Epithelial cell of esophagus (primary cell): ENCODE data around the gene CDH12.

Source experiments
- DNase-seq: peaks from one replicate; pipeline ENCODE4 v3.0.0; 2010; ENCODE audit warnings: low read depth
- H3K4me3 ChIP-seq: 2 replicates; pipeline ENCODE4 v1.5.1; 2011; ENCODE audit warnings: mild to moderate bottlenecking, low read length, control low read depth
- CTCF ChIP-seq: IDR thresholded peaks from 2 replicates; pipeline ENCODE4 v1.5.1; 2011; ENCODE audit warnings: low read depth, mild to moderate bottlenecking, low read length, control low read depth, inconsistent platforms; ENCODE audit not compliant: insufficient read depth; ENCODE audit errors: missing control alignments

The CDH12 gene

DNA sequence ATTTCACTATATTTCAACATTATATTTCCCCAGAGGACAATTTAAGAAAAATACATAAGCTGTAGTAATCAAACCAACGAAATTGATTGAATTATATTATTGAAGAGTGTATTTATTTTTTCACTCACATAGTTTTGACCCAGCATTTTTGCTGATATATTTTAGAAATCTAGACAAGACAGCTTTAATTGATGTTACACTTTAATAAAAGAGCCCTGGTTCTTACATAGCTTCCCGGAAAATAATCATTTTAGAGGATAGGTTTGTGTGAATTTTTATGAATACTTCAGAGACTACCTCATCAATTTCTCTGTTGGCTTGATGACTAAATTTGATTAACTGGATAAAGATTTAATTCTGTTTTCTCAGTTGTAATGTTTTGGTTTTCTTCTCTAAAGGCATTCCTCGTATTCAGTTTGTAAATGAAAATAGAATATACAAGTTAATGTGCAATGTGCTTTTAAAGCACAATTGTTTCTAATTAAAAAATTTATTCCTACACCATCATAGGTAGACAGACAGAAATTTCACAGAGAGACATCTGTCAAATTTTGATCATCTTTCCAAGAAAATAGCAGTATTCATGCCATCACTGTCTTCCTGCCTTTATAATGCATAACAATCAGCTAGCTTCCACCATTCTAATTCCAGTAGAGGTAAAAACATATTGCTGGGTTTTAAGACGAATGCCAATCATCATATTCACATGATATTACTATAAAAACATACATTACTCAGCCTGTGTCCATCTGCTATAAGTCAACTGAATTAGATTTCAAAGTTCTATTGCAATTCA lies 441.4 kb downstream of the CDH12 start:
- H3K4me3 ChIP-seq = no peak overlapping the region
- DNase-seq = no peak
- TF ChIP-seq CTCF = no peak

DNA sequence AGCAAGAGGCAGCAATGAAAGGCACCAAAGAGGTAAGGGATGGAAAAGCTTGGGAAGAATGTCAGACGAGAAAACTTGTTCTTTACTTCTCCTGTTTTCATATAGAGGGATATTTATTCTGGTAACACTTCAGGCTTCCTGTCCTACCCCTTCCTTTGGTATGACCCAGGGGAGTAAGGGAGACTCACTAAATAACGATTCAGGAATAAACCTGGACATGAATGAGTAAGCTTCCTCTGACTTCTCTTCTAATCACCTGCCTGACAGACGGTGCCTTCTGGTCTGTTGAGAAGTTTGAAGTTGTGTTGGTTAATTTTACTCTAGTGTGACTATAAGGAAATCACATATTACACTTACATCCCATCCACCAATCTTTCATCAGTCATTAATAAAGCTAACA lies 461.2 kb downstream of the CDH12 start:
- no peak for TF ChIP-seq CTCF
- DNase-seq = peak; percentile 29
- H3K4me3 ChIP-seq = no peak overlapping the region

GRCh38 chr5:22390888-22391287 lies 462.3 kb downstream of the CDH12 start:
- no peak overlapping the region for H3K4me3 ChIP-seq
- TF ChIP-seq CTCF = no peak
- no peak for DNase-seq

- TF ChIP-seq CTCF = no peak
- no peak overlapping the region for H3K4me3 ChIP-seq
- no peak for DNase-seq
Observed at GRCh38 chr5:22372826-22373660, 480.1 kb downstream of the CDH12 start.

DNA sequence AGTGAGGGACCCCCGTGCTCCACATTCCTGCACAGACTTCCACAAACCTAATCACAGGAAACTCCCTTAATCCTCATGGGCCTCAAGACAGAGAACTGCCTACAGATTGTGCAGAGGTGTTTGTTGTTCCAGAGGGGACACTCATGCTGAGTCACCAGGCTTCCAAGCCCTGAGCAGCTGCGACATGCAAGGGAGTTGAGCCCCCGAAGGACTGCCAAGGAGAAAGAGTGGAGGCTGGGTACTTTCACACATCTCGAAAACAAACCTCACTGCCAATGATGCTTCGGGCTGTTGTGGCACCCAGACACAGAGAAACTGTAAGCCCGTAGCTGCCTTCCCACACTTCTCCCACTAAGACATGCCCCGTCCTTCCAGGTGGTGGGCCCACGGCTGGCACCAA lies 480.8 kb downstream of the CDH12 start:
- no peak overlapping the region for H3K4me3 ChIP-seq
- DNase-seq = peak; percentile 68
- TF ChIP-seq CTCF = no peak

- no peak overlapping the region for H3K4me3 ChIP-seq
- no peak for TF ChIP-seq CTCF
- DNase-seq = no peak
Observed at GRCh38 chr5:22354956-22355355, 498.2 kb downstream of the CDH12 start.
